Activated naive CD8-positive, alpha-beta T cell treated with anti-CD3 and anti-CD28 coated beads, Interleukin-2, amount 50 U/mL, for 16 hours (primary cell): ENCODE measurements around the gene STAG3.

Experiments
- DNase-seq: peaks from one replicate; pipeline ENCODE4 v3.0.0-alpha.2; 2020; ENCODE audit warnings: low read depth, low spot score

Gene STAG3

DNA sequence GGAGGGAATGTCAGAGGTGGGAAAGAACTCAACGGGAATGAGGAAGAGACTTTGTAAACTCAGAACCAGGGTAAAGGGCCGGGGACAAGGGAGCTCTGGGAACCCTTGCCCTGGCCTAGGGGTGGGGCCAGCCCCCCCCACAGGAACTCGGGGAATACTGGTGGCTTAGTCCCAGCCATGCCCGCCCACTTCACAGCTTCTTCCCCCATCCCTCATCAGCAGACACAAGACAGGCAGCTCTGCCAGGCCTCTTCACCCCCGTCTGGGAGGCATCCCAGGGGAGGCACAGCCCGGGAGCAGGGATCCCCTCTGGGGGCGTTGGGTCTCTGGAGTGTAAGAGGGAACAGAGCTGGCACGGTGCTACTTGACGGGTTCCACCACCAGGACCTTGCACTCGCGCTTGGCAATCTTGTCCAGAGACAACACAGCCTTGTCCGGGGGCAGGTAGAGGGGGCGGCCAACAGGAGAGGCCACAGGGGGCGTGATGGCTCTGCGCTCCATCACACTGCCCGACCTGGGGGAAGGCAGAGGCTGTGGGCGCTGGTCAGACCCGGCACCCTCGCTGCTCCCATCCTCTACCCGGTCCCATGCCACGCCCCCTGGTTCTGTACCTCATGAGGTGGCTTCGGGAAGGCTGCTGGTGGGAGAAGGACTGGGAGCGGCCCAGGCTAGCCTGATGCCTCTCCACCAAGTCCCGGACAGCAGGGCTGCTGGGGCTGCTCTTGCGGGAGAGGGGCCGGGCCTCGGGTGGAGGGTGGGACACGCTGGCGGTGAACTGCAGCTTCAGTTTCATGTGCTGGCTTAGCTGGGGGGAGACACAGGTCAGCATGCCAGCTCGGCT is 22.8 kb upstream of the STAG3 start:
- DNase-seq: no peak

DNA sequence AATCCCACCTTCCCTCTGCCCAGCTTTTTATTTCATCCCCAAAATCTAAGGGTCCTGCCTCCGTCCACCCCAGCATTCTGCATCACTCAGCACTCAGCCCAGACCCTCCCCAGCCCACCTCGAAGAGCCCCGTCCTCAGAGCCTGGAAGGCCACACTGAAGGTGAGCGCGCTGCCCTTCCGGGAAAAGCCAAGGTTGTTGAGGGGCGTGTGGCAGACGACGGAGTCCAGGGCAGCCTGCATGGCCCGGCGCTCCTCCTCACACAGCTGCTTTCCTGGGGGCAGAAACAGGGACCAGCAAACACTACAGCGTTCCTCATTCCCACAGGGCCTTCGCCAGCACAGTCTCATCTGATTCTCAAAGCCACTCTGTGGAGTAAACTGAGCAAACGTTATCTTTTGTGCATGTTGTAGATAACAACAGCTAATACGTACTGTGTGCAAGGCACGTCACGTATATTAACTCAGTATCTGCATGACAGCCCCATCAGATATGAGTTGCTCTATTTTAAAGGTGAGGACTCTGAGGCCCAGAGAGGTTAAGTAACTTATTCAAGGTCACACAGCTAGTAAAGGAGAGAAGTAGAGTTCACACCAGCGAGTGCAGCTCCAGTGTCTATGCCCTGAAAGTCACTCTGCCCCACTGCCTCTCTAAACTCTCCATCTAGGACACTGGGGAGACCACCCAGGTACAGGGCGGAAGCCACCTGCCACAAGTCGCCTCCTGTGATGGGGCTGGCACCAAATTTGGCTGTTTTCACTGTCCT is 22.0 kb upstream of the STAG3 start:
- DNase-seq: no peak

DNA sequence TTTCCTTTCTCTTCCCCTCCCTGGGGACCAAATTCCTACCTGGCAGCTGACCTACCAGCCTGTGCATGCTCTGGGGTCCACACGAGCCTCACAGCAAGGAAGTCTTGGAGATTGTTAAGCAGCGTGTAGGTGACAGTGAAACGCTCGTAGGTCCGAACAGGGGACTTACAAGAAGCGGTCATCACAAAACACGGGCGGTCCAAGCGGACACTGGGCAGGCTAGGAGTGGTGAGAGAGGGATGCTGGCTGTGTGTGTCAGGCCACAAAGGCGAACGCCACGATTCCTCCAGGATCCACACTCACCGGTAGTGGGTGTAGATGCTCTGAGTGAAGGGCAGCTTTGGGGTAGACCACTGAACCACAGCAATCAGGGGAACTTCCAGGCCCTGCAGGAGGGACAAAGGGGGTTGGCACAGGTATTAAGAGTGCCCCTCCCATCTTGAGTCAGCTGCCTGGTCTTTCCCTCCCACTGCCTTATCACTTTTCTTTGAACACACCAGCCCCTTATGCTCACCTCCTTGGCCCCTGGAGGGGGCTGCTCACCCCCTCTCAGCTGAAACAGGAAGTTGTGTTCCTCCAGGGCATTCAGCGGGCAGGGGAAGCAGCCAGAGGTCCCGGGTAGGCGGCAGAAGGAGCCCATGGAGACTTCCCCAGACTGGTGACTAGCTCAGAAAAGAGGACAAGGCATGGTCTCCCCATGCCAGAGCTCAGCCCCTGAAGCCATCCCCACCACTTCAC is 21.2 kb upstream of the STAG3 start:
- no peak for DNase-seq

DNA sequence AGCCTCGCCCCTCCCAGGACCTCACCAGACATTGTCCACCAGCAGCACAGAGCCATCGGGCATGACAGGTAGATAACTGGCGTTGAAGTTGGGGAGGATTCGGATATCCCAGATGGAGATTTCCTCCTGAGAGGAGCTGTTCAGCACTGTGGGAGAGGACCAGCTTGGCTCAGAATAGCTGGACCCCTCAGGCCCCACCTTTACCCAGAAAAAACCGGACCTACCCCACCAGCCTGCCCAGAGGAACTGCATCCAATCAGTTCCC is 20.7 kb upstream of the STAG3 start:
- no peak for DNase-seq

DNA sequence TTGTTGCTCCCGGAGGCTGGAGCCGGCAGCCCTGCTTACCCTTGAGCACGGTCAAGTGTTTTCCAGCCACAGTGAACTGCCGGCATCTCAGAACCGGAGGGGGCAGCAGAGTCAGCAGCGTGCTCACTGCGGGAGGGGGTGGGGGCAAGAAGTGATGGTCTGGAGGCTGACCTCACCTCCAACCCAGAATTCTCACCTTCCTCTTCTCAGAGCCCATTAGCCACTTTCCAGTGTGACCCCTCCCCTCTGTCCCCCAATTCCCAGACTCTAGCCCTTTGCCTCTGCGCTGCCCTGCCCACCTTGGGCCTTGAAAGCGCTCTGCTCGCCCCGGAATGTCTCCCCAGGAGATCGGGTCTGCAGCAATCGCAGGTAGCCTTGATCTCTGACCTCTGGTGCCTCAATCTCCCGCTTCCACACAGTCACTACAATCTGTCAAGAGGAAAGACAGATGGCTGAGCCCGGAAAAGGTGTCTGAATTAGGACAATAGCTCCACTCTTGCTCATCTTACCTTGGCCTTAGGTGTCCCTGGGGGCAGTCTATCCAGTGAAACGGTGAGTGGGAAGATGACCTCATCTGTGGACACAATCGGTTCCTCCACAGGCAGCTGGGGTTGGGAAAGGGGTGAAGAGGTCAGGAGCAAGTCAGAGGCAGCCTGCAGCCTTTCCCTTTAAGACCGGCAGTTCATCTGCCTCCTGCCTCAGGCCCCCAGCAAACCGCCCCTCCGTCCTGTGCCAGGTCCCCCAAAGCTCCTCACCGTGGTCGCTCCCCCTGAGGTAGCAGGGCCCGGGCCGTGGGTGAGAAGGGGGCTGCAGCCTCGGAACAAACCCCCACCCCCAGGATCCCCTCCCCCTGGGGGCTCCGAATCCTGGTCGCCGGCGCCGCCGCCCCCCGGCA is 20.1 kb upstream of the STAG3 start:
- no peak for DNase-seq

DNA sequence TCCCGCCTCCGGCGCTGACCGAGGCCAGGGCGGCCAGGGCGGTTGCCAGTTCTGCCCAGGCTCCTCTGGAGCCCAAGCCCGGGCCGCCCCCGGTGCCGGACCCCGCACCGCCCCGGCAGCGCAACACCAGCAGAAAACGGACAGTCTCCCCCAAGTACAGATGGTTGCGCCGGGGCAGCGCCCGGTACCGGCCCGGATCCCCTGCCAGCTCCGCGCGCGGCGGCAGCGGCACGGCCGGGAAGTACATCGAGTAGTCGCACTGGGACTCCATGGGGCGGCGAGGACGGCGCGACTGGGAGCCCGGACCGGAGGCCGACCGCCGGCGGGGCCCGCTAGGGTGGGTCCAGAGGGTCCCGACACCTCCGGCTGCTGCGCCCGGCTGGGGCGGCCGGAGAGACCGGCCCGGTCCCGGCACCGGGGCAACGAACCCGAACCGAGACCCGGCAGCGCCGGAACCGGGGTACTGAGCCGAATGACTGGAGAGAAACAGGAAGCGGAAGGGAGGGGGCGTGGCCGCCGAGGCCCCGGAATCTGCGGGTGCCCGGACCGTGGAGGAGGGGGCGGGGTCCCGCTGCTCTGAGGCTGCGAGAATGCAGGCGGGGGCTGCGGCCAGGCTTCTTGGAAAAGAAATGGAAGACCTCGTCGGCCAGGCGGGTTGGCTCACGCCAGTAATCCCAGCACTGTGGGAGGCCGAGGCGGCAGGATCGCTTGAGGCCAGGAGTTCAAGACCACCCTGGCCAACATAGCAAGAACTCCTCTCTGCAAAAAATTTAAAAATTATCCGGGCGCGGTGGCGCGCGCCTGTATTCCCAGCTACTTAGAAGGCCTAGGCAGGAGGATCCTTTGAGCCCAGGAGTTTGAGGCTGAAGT is 19.3 kb upstream of the STAG3 start, which contains the start of gene TRAPPC14:
TSS of gene TRAPPC14 (minus strand) at position 495 of the 870 bp plus-strand sequence. CDS start at position 271, 224 bp downstream.
- peak; percentile 85 for DNase-seq

DNA sequence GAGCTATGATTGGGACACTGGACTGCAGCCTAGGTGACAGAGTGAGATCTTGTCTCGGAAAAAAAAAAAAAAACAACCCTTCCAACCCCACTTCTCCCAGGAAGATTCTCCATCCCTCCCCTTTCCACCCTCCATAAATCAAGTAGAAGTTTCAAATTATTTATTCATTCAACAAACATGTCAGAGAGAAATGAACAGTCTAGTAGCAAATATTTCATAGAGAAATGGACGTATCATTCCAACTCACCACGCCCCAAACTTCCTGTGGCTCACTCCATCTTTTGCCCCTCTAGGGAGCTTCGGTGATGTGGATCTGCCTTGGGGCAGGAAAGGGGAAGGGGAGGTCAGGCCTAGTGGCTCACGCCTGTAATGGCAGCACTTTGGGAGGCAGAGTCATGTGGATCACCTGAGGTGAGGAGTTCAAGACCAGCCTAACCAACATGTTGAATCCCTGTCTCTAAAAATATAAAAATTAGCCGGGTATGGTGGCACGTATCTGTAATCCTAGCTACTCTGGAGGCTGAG is 18.6 kb upstream of the STAG3 start:
- no peak for DNase-seq

DNA sequence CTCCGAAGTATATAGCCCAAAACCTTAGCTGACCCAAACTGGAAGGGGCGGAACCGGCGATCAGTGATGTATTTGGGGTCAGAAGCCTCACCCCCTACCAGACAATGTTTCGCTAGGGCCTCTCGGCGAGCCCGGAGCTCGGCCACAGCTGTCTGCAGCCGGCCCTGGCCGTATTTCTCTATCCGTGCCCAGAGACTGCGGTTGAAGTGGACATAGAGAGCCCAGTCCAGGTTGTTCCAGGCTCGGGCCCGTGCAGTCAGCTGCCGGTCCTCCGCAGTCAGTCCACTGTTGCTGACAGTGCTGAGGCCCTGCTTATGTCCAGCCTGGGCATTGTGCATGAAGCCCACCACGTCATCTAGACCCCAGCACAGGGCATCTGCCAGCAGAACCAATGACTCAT is 17.7 kb upstream of the STAG3 start:
- no peak for DNase-seq

DNA sequence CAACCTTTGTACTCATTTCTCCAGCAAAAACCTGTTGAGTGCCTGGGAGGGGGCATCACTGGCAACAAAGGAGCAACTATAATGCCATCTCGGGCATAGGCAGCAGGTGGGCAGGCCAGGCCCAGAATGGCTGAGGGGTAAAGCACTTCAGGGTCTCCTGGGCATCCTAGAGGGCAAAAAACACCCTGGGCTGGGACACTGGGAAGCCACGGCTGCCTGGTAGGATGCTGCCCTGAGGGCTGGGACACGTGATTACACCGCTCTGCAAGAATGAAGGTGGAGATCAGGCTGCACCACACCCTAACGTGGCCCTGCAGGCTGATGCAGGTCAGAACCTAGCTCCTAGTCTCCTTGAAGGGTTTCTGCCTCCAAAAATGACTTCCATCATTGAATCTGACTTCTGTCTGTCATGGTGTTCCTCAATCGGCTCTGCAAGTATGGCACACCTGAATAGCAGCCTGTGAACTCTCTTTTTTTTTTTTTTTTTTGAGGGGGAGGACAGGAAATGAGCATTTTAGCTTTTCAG is 14.6 kb upstream of the STAG3 start:
- no peak for DNase-seq

DNA sequence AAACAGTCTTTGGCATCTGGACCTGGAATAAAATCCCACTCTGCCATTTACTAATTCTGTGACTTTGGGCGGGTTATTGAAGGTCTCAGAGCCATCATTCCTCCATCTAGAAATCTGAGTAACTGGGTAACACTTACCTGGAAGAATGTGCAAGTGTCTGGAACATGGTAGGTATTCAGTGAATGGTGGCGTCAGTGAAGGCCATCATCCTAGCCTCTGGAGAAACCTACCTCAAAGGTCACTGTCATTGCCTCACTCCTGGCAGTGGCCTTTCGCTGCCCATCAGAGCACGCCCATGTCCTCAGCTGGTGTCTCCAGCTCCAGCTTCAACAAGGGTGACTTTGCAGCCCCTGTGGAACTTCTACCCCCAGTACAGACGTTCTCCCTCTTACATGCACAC is 13.8 kb upstream of the STAG3 start:
- DNase-seq: no peak

DNA sequence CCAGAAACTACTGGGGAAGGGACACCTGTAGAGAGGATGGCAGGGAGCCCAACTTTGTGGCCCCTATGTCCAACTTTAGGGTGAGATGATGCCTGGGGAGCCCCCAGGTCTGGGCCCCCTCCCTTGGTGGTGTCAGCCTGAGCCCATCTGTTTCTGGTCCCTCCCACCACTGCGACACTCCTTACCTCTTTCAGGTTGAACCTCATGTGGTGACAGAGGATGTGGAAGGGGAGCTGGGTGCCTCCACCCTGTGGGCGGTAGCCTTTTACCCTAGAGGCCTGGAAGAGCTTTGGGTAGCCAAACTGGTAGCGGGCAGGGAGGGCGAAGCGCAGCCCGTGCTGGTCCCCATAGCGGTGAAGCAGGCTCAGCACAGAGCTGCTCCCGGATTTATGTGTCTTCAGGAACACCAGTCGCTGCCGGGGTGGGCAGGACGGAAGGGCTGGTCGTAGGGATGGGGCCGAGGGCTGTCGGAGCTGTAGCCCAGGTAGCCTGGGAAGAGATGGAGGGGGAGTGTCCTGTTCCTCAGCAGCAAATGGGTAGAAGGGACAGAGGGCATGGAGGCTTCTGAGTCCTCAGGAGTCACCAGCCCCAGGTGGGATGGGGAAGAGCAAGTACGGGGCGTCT is 11.3 kb upstream of the STAG3 start:
- DNase-seq: no peak

DNA sequence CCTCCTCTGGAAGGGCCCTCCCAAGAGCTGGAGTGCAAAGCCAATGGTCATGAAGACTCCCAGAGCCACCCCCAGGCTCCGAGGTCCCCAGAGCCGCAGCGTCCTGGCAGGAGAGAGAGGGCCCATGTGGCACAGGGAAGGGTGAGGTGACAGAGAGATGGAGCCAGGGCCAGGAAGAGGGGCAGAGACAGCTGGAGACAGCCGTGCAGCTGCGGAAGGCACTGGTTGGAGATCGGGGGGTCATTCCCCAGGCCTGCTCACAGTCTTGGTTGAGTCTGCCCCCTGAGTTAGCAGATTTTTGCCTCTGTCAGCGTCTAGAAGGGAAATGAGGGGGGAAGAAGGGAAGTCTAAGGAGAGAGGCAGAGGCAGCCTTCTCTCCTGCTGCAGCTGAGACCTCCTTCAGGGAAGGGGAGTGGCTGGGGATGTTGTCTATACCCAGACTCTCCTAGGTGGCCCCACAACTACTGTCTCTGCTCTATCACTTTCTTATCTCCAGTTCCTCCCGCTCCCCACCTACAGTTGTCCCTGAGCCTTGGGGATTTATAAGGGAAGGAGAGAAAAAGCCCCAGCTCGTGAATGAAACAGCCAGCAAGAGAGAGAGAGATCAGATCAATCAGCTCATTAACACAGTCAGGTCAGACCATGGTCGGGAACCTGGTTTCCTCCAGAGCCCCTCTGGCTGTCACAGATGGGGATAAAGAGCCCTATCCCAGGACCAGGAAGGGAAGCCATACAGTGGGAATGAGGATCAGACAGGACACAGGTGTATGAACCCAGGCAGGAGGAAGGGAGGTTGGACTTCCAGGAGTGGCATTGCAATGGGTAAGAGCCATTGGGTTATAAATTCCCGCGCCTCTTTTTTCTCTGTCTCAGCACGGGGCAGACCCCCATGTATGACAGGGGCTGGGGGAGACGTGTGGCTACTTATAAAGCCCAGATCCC is 10.5 kb upstream of the STAG3 start:
- DNase-seq: no peak

DNA sequence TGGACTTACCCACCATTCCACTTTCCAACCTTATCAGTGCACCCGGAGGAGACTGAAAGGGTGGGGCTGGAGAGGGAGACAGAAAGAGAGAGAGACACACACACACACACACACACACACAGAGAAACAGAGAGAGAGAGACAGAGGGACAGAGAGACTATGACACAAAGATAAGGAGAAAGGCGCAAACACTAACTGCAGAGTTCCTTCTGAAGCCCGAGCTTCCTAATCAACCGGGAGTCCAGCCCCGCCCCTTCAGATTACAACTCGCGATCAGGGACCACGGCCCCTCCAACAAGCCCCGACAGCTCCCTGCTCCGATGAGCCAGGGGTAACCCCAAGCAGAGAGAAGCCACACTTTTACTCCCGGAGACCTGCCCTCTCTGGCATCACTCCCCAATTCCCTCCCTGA is 9.8 kb upstream of the STAG3 start:
- DNase-seq: no peak

DNA sequence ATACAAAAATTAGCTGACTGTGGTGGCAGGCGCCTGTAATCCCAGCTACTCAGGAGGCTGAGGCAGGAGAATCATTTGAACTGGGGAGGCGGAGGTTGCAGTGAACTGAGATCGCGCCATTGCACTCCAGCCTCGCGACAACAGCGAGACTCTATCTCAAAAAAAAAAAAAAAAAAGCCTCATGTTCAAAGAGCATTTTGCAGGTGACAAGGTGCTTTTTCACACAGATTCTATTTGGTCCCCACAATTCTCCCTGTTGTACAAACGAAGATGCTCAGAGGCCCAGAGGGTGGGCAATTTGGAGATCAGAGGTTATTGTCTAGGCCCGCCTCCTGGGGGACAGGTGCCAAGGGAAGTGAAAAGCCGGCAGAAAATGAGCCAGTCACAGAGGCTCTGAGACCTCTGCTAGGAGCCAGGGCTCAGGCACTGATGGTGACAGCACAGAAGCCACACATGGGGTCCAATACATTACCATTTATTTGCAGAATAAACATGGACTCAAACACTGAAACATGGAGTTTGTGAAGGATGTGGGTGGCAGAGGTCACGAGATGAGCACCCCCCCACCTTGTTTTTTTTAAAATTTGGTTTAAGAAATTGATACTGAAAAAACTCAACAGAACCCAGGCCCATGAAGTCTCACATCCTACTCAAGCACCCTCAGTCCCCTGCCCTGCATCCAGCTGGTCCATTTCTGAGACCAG is 8.4 kb upstream of the STAG3 start:
- no peak for DNase-seq

DNA sequence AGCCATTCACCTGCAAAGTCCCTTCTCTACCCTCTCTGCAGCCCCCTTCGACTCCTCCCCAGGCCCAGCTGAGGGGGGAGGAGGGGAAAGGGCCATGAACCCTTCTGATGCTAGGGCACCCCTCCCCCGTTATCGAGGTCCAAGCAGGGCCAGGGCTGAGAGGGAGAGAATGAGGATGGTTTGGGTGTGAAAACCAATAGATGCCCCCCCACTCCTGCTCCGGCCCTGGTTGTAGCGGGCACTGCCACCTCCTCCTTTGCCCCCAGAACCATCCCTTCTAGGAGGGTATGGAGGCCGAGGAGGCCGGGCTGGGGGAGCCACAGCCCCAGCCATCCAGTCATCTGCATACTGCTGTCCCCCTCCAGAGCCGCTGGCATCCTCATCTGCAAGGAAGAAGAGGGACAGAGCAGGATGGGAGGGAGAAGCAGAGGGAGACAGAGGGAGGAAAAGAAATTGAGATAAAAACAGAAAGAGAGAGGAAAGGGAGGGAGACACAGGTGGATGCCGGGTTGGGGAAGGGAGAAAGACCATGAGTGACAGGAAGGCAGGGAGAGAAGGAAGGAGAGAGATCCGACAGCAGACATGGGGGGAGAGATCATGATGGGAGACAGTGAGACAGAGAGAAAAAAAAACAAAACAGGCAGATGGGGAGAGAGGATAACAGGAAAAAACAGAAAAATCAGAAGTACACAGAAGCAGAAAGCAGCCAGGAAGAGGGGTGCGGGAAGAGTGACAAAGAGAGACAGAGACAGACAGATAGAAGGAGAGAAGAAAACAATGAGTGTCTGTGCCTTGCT is 7.4 kb upstream of the STAG3 start:
- no peak for DNase-seq

DNA sequence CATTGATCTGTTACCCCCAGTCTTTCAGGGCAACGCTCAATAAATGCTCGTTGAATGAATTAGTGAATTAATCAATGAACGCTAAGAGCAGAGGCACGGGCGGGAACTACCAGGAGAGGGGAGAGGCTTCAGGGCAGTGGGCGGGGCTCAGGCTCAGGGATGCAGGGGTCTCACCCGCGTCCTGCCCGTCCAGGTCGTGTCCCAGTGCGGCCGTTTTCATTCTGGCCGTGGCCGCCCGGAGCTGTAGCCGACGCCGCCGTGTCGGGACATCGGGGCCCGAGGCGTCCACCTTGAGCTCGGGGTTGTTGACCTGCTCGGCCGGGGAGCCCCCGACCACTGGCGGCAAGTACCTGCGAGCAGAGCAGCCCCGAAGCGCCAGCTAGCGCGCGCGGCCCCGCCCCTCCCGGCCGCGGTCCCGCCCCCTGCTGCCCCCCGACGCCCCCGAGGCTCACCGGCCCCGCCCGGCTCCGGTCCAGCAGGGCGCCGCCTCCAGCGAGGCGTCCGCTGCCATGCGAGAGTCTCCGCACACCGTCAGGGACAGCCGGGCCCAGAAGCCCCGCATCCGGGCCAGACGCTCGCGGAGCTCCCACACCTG is 6.5 kb upstream of the STAG3 start:
- DNase-seq: no peak

DNA sequence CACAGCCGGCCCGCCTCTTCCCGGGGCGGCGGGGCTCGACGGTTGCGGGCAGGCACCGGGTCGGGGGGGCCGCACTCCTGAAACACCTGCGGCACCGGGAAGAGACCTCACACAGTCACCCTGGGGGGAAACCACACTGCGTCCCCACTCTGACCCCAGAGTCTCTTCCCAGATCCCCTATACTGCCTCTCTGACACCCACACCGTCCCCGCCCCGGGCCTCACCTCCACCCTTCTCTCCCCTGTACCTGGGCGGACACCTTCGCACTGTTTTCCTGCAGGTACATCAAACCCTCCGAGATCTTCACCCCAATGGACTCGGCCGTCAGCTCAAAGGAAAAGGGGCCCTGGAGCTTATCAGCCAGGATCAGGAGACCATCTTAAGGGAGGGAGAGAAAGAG is 5.9 kb upstream of the STAG3 start:
- no peak for DNase-seq
